Gastroesophageal sphincter (tissue), 3 donors: ENCODE results near the gene RPS6KL1.

Experiments used
- POLR2AphosphoS5 ChIP-seq: sonication (generic); formaldehyde crosslinking; IDR thresholded peaks from one replicate; pipeline ENCODE4 v1.6.1; 2017; ENCODE audit warnings: antibody characterized with exemption
- TF ChIP-seq, protein P1 (sequence below), 4 experiments: fragments of 200-600 bp in 2 of 4; fragments of 450-650 bp in 2 of 4; sonication (generic) in 1 of 4; IDR thresholded peaks; one replicate each; pipeline ENCODE4 v1.5.1; 2017 to 2019; ENCODE audit warnings: antibody characterized with exemption in 4 of 4, mild to moderate bottlenecking in 2 of 4, moderate library complexity in 2 of 4

DNA sequence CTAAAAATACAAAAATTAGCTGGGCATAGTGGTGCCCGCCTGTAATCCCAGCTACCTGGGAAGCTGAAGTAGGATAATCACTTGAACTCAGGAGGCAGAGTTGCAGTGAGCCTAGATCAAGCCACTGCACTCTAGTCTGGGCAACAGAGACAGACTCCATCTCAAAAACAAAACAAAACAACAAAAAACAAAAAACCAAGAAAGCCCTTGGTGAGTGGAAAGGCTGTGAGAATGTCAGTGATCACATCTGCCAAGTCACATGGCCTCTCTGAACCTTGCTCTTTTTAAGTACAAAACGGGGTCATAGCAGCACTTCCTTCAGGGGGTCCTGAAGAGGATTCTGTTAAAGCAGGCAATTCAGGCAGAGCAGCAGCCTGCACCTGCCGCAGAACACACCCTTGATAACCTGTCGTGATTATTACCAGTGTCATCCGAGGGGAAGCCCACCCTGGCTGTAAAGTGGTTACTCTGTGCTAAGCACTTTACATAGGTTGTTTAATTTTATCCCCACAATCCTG is 9.6 kb downstream of the RPS6KL1 start:
- TF ChIP-seq POLR2AphosphoS5 = no peak
- TF ChIP-seq, protein P1, sequence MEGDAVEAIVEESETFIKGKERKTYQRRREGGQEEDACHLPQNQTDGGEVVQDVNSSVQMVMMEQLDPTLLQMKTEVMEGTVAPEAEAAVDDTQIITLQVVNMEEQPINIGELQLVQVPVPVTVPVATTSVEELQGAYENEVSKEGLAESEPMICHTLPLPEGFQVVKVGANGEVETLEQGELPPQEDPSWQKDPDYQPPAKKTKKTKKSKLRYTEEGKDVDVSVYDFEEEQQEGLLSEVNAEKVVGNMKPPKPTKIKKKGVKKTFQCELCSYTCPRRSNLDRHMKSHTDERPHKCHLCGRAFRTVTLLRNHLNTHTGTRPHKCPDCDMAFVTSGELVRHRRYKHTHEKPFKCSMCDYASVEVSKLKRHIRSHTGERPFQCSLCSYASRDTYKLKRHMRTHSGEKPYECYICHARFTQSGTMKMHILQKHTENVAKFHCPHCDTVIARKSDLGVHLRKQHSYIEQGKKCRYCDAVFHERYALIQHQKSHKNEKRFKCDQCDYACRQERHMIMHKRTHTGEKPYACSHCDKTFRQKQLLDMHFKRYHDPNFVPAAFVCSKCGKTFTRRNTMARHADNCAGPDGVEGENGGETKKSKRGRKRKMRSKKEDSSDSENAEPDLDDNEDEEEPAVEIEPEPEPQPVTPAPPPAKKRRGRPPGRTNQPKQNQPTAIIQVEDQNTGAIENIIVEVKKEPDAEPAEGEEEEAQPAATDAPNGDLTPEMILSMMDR (IDR thresholded peaks at IDR 0.05) = no peak
